H7 (cell line): ENCODE data around the gene TP53I11. TPM values are rescaled to one million over a fixed set of nuclear protein-coding genes. Genes with fewer than 3 reads are reported as not detected.

Experiments used
- DNase-seq: peaks from one replicate; pipeline ENCODE4 v3.0.0; 2012
- H3K27me3 ChIP-seq: 2 replicates; pipeline ENCODE4 v1.6.0; 2011; ENCODE audit warnings: mild to moderate bottlenecking, low read length; ENCODE audit not compliant: control insufficient read depth, insufficient read depth
- H3K36me3 ChIP-seq: replicated peaks from 2 replicates; pipeline ENCODE4 v1.5.1; 2011; ENCODE audit warnings: low read length; ENCODE audit not compliant: control insufficient read depth, insufficient read depth
- H3K4me3 ChIP-seq: 2 replicates; pipeline ENCODE4 v1.5.1; 2011; ENCODE audit warnings: low read depth, mild to moderate bottlenecking, control low read depth, low read length, moderate library complexity; ENCODE audit not compliant: insufficient read depth
- total RNA-seq: library from RNA; depleted of rRNA; stranded (reverse); fragments of >200 nt; shearing (Covaris generic); gene quantifications from 2 replicates; pipeline ENCODE4 v1.2.3, GENCODE V29; 2014

Gene TP53I11
- total RNA-seq, 1 experiment from 2014 or later: 46.9 TPM

DNA sequence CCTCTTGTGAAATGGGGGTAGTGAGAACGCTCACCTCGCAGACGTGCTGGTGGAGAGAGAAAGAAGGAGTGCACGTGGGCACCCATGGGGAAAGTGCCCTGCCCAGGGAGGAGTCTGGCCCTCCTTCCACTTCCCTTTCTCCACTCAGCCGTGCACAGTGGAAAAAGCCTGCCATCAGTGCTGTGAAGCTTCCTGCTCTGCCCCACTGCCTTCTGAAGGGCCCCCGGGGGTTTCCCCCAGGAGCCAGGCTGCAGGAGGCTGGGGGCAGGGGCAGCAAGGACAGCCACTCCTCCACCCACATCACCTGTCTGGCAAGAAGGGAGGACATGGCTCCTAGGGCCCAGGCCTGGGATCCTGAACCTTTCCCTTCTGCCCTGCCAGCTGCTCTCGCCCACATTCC, 7.6 kb downstream of the TP53I11 start:
- Histone ChIP-seq H3K4me3 (no peak overlapping the region), H3K36me3 (peaks cover 1% of the 10 kb centered on the region), H3K27me3 (no peaks in the 10 kb centered on the region)
- DNase-seq: no peak

- DNase-seq: no peak
- H3K27me3 ChIP-seq: no peaks in the 10 kb centered on the region
- H3K4me3 ChIP-seq: no peak overlapping the region
- H3K36me3 ChIP-seq: peaks cover 1% of the 10 kb centered on the region
These were observed 8.4 kb downstream of the TP53I11 start for GRCh38 chr11:44942029-44942955.

- no peak for DNase-seq
- H3K27me3 ChIP-seq: no peaks in the 10 kb centered on the region
- no peak overlapping the region for H3K4me3 ChIP-seq
- H3K36me3 ChIP-seq: peaks cover 1% of the 10 kb centered on the region
These were observed 9.2 kb downstream of the TP53I11 start for GRCh38 chr11:44941259-44942021.

DNA sequence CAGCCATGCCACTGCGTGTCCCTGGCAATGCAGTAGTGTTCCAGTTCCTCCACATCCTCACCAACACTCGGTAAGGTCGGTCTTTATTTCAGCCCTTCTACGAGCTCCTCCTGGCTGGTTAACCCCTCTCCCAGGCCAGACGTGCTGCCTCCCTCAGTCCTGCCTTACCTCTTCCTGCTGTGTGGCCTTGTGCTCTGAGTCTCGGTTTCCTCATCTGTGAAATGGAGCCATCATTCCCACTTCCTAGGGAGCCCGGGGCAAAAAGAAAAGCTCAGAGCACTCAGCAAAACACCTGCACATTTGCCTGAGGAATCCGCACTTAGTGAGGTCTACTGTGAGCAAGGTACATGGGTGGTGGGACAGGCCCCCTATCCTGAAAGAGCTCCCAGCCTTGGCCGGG, 9.8 kb downstream of the TP53I11 start:
- H3K27me3 ChIP-seq: no peaks in the 10 kb centered on the region
- no peak for DNase-seq
- H3K4me3 ChIP-seq: no peak overlapping the region
- peaks cover 1% of the 10 kb centered on the region for H3K36me3 ChIP-seq

DNA sequence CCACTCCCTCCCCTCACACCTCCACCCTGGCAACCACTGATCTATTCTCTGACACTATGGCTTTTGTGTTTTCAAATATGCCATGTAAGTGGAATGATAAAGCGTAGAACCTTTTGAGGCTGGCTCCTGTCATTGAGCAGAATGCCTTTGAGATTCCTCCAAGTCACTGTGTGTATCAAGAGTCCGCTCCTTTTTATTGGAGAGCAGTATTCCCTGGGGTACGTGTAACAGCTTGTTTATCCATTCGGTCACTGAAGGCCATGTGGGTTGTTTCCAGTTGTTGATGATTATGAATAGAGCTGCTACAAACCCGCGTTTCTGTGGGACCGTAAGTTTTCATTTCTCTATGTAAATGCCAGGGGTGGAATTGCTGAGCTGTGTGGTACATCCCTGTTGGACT, 10.3 kb downstream of the TP53I11 start:
- Histone ChIP-seq H3K27me3 (no peaks in the 10 kb centered on the region), H3K4me3 (no peak overlapping the region), H3K36me3 (peaks cover 1% of the 10 kb centered on the region)
- no peak for DNase-seq

DNA sequence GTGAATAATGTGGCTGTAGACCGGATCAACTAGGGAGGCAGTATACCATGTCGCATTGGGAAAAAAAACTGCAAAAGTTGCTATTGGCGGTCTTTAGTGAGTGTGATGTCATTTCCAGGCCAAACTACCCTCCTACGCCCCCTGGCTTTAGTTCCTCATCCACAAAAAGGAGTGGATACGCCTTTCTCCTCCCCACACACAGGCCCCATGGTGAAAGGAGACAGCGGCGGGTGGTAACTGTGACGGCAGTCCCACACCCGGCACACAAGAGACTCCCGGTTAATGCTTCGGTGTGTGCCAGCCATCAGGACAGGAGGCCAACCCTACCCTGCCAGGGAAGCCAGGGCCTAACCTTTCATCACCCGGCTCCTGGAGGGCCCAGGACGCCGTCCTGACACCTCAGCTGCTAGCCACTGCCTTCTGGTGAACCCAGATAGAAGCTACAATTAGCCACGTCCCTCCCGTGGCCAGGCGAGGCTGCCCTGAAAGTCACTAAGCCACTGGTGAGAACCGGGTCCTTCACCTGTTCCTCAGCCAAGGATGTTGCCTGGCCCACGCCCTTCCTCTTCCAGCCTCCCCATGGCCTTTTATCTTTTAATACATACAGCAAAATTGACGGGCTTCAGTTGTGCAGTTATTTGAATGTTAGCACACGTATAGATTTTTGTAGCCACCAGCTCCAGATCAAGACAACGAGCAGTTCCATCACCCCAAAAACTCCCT, 10.8 kb downstream of the TP53I11 start:
- H3K27me3 ChIP-seq: no peaks in the 10 kb centered on the region
- H3K4me3 ChIP-seq: no peak overlapping the region
- peak; percentile 89 for DNase-seq
- peaks cover 3% of the 10 kb centered on the region for H3K36me3 ChIP-seq

GRCh38 chr11:44938066-44938691, 12.5 kb downstream of the TP53I11 start:
- Histone ChIP-seq H3K36me3 (peaks cover 3% of the 10 kb centered on the region), H3K27me3 (no peaks in the 10 kb centered on the region), H3K4me3 (no peak overlapping the region)
- no peak for DNase-seq

DNA sequence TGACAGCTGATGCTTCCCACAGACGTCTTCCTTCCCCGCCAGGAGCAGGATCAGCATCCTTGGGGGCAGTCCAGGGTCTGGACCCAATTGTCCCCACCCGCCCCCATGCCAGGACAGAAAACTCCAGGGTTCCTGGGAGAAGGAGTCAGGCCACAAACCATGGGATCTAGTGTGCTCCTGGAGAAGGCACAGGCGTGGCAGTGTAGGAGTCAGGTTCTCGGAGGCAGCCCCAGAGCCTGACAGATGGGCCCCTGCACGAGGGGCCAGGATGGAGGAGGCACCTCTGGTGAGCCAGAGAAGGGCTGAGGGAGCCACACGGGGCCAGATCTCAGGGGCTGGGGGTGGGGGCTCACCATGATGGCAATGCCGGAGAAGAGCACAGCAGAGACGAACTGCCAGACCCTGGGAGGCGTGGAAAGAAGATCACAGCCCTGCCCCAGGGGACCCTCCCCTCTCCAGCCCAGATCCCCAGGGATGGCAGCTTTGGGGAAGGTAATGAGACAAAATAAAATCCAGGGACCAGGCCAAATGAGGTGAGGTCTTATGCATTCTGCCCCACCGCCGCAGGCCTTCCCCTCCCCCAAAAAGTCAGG, 13.6 kb downstream of the TP53I11 start:
- H3K36me3 ChIP-seq: peaks cover 3% of the 10 kb centered on the region
- peak; percentile 67 for DNase-seq
- no peaks in the 10 kb centered on the region for H3K27me3 ChIP-seq
- H3K4me3 ChIP-seq: no peak overlapping the region

DNA sequence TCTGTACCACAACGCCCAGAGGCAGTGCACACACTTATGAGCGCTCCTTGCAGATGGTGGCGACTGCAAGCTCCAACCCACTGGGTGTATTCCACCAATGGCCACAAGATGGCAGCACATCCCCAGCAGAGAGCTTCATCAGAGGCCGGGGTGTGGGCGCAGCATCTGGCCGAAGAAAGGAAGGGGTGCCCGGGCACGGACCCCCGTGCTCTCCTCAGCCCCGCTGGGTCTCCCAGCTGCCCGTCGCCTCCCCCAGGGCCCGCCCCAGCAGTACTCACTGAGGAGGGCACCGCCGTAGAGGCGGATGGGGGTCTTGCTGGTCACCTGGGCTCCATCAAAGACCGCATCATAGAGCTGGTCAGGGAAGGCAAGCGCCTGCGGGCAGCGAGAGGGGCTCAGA, 14.2 kb downstream of the TP53I11 start:
- H3K27me3 ChIP-seq: no peaks in the 10 kb centered on the region
- DNase-seq: peak; percentile 95
- no peak overlapping the region for H3K4me3 ChIP-seq
- peaks cover 3% of the 10 kb centered on the region for H3K36me3 ChIP-seq

DNA sequence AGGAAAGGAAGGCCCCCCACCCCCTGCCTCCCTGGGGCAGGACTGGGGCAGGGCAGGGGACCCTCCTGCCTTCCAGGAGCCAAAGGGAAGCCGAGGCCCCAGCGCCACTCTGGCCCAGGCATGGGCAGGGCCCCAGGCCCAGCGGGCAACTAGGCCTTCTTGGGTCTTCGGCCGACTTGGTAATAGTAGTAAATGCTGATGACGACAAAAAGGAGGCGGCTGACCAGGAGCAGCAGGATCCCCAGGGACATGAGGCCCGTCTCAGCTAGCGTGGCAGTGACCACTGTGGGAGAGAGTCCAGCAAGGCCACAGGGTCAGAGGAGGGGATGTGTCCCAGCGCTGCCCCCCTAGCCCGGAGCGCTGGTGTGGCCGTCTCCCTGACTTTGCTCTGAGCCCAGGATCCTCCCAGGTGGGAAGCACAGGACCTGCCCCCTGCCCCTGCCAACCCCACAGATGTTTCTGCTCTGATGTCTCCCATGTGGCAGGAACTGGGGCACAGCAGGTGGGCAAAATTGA, 15.9 kb downstream of the TP53I11 start:
- Histone ChIP-seq H3K4me3 (no peak overlapping the region), H3K36me3 (peaks cover 2% of the 10 kb centered on the region), H3K27me3 (no peaks in the 10 kb centered on the region)
- DNase-seq: no peak

DNA sequence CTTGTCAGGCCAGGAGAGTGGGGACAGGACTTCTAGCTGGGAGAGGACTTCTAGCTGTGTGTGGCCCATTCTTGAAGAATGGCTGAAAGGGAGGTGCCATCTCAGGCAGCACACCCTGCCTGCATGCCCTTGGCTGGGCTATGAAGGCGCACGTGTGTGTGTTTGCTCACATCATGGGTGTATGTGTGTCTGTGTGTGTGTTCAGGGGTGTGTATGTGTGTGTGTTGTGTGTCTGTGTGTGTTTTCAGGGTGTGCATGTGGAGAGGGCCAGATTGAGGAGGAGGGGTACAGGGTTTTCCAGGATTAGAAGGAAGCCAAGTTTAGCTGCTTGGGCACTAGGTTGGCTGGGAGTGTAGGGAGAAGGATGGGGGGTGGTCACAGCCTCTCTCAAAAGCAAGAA, 16.6 kb downstream of the TP53I11 start:
- Histone ChIP-seq H3K36me3 (peaks cover 2% of the 10 kb centered on the region), H3K27me3 (no peaks in the 10 kb centered on the region), H3K4me3 (no peak overlapping the region)
- DNase-seq: no peak

DNA sequence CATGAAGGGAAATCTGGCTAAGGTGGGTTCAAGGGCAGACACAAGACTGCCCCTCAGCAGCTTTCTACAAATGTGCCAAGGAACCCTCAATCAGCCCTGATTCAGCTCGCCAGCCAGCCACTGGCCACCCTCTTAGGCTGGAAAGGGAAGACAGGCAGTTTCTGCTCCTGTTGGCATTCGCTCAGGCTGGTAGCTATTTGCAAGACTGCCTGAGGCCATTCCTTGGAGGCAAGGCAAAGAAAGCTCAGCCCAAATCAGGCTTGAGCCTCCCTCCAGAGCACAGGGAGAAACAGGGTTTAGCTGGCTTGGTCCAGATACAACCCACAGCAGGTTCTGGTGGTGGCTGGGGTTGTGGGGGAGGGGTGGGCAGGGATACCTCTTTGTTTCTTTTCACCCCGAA, 19.2 kb downstream of the TP53I11 start:
- no peak for DNase-seq
- Histone ChIP-seq H3K36me3 (peaks cover 2% of the 10 kb centered on the region), H3K27me3 (no peaks in the 10 kb centered on the region)

GRCh38 chr11:44930588-44931302, 19.9 kb downstream of the TP53I11 start:
- no peaks in the 10 kb centered on the region for H3K27me3 ChIP-seq
- peak; percentile 69 for DNase-seq
- no peak overlapping the region for H3K4me3 ChIP-seq
- H3K36me3 ChIP-seq: peaks cover 2% of the 10 kb centered on the region

More for the DNA sequence above, 19.2 kb downstream of the TP53I11 start:
- H3K4me3 ChIP-seq: no peak overlapping the region
